ENCODE results near the gene KCNAB1. TPM values are rescaled to one million over a fixed set of nuclear protein-coding genes. Genes with fewer than 3 reads are reported as not detected.

The KCNAB1 gene
- total and polyA plus RNA-seq, 4 donors = 0.76 to 2.8 (median 1.0) TPM

- 91% methylated on average over 3 of the region's 3 CpGs for WGBS
Observed at GRCh38 chr3:156516284-156516683, 395.9 kb downstream of the KCNAB1 start.

GRCh38 chr3:156516961-156517360 lies 396.6 kb downstream of the KCNAB1 start:
- Histone ChIP-seq H3K9ac (ENCODE audit: low read depth in 1 of 2, low read length in 2 of 2) (no peak overlapping the region), H3K9me3 (ENCODE audit: control insufficient read depth in 4 of 4, low read length in 3 of 4) (no peaks in the 10 kb centered on the region), H3K27me3 (ENCODE audit: control insufficient read depth in 4 of 4, insufficient read depth in 4 of 4, low read length in 3 of 4) (no peaks in the 10 kb centered on the region), H3K27ac (ENCODE audit: low read depth in 1 of 2, low read length in 2 of 2) (no peak overlapping the region), H3K4me3 (ENCODE audit: low read depth in 1 of 3, low read length in 3 of 3) (no peak overlapping the region), H3K36me3 (ENCODE audit: control insufficient read depth in 4 of 4, insufficient read depth in 3 of 4, low read depth in 1 of 4, low read length in 3 of 4) (no peaks in the 10 kb centered on the region), H3K4me1 (ENCODE audit: control insufficient read depth in 4 of 4, insufficient read depth in 4 of 4, low read length in 3 of 4) (no peaks in the 10 kb centered on the region)
- TF ChIP-seq TAF1 (conservative IDR thresholded peaks at IDR 0.05) = no peak
- TF ChIP-seq HNF4A (conservative IDR thresholded peaks at IDR 0.05) = no peak
- TF ChIP-seq RAD21 (IDR thresholded peaks at IDR 0.05) = no peak
- TF ChIP-seq ZBTB33 (IDR thresholded peaks at IDR 0.05) = no peak
- no peak for TF ChIP-seq EGR1 (IDR thresholded peaks at IDR 0.05; ENCODE audit: low read depth in 2 of 2)
- TF ChIP-seq FOXA1 (IDR thresholded peaks at IDR 0.05) = no peak
- TF ChIP-seq GABPA (IDR thresholded peaks at IDR 0.05 in 1 of 2, conservative IDR thresholded peaks at IDR 0.05 in 1 of 2) = no peak
- TF ChIP-seq REST (IDR thresholded peaks at IDR 0.05) = no peak
- TF ChIP-seq SP1 (IDR thresholded peaks at IDR 0.05) = no peak
- no peak for TF ChIP-seq CTCF (IDR thresholded peaks at IDR 0.05; ENCODE audit: low read depth, low read length, missing input control)
- no peak for TF ChIP-seq HNF4G (IDR thresholded peaks at IDR 0.05)
- no peak for TF ChIP-seq RXRA (IDR thresholded peaks at IDR 0.05)
- no peak for TF ChIP-seq ATF3 (IDR thresholded peaks at IDR 0.05)
- no peak for TF ChIP-seq FOXA2 (IDR thresholded peaks at IDR 0.05)
- TF ChIP-seq MAX (IDR thresholded peaks at IDR 0.05) = no peak
- no peak for DNase-seq (ENCODE audit: low spot score)
- WGBS = 77% methylated on average over 1 of the region's 1 CpG

More at GRCh38 chr3:156516284-156516683, 395.9 kb downstream of the KCNAB1 start:
- no peak for DNase-seq (ENCODE audit: low spot score)
- H3K9ac ChIP-seq (ENCODE audit: low read depth in 1 of 2, low read length in 2 of 2) = no peak overlapping the region
- H3K27ac ChIP-seq (ENCODE audit: low read depth in 1 of 2, low read length in 2 of 2) = no peak overlapping the region
- H3K27me3 ChIP-seq (ENCODE audit: control insufficient read depth in 4 of 4, insufficient read depth in 4 of 4, low read length in 3 of 4) = no peaks in the 10 kb centered on the region
- no peaks in the 10 kb centered on the region for H3K36me3 ChIP-seq (ENCODE audit: control insufficient read depth in 4 of 4, insufficient read depth in 3 of 4, low read depth in 1 of 4, low read length in 3 of 4)
- TF ChIP-seq ATF3 (IDR thresholded peaks at IDR 0.05) (no peak), GABPA (IDR thresholded peaks at IDR 0.05 in 1 of 2, conservative IDR thresholded peaks at IDR 0.05 in 1 of 2) (no peak), NR2F2 (IDR thresholded peaks at IDR 0.05) (no peak), MAX (IDR thresholded peaks at IDR 0.05) (no peak), RXRA (IDR thresholded peaks at IDR 0.05) (no peak), FOXA1 (IDR thresholded peaks at IDR 0.05) (no peak), ZBTB33 (IDR thresholded peaks at IDR 0.05) (no peak), HNF4G (IDR thresholded peaks at IDR 0.05) (no peak), HNF4A (conservative IDR thresholded peaks at IDR 0.05) (no peak), TAF1 (conservative IDR thresholded peaks at IDR 0.05) (no peak), SP1 (IDR thresholded peaks at IDR 0.05) (no peak), EGR1 (IDR thresholded peaks at IDR 0.05; ENCODE audit: low read depth in 2 of 2) (no peak)
- H3K4me3 ChIP-seq (ENCODE audit: low read depth in 1 of 3, low read length in 3 of 3) = no peak overlapping the region
- H3K9me3 ChIP-seq (ENCODE audit: control insufficient read depth in 4 of 4, low read length in 3 of 4) = no peaks in the 10 kb centered on the region
- no peaks in the 10 kb centered on the region for H3K4me1 ChIP-seq (ENCODE audit: control insufficient read depth in 4 of 4, insufficient read depth in 4 of 4, low read length in 3 of 4)

Measured in liver (tissue), 9 donors.